Endothelial cell of umbilical vein (primary cell): ENCODE measurements around the gene KRT76. TPM values are rescaled to one million over a fixed set of nuclear protein-coding genes. Genes with fewer than 3 reads are reported as not detected.

Experiments used
- Bru-seq: library from RNA; stranded (reverse); fragments of 400-500 nt; gene quantifications from one replicate; lab custom pipeline; 2021; lab: Mats Ljungman, UMichigan
- BruChase-seq, 2 experiments: library from RNA; stranded (reverse); fragments of 400-500 nt; gene quantifications; one replicate each; lab custom pipeline; 2021; lab: Mats Ljungman, UMichigan
- BruUV-seq: library from RNA; stranded (reverse); fragments of 400-500 nt; replicated peaks from 2 replicates; lab custom pipeline; 2021; lab: Mats Ljungman, UMichigan
- CTCF ChIA-PET: fragments of 300-600, 350-600 bp; sonication (Branson Sonifier 250); formaldehyde crosslinking; loops from one replicate; lab custom pipeline; 2021; ENCODE audit warnings: antibody characterized with exemption, inconsistent platforms; lab: Charles Lee
- POLR2A ChIA-PET: fragments of 300-600, 350-600 bp; sonication (Branson Sonifier 250); formaldehyde crosslinking; loops from one replicate; lab custom pipeline; 2021; ENCODE audit warnings: antibody characterized with exemption, inconsistent platforms; lab: Charles Lee
- DNase-seq: peaks from one replicate; pipeline ENCODE4 v3.0.0-alpha.2; 2011; ENCODE audit warnings: low read depth, low spot score
- FAIRE-seq: peaks from 2 replicates; lab custom pipeline; 2011; peaks lifted over from hg19 to GRCh38; lab: Jason Lieb, UNC
- H2AFZ ChIP-seq: 2 replicates; pipeline ENCODE4 v1.6.0; 2012; ENCODE audit warnings: low read depth, low read length, control low read depth, inconsistent platforms
- H3K27ac ChIP-seq: 2 replicates; pipeline ENCODE4 v1.5.1; 2011; ENCODE audit warnings: low read depth, mild to moderate bottlenecking, control low read depth, low read length, moderate library complexity; ENCODE audit not compliant: insufficient read depth
- H3K27me3 ChIP-seq, 2 experiments: 2 replicates each; pipeline versions ENCODE4 v1.6.0 to v1.6.1; 2011; ENCODE audit warnings: low read length in 2 of 2, mixed read lengths in 1 of 2; ENCODE audit not compliant: control insufficient read depth in 2 of 2, insufficient read depth in 2 of 2
- H3K36me3 ChIP-seq, 2 experiments: 2 replicates in 1 of 2; 3 replicates in 1 of 2; pipeline ENCODE4 v1.5.1; 2011; ENCODE audit warnings: low read length in 2 of 2, mild to moderate bottlenecking in 1 of 2, moderate library complexity in 1 of 2; ENCODE audit not compliant: control insufficient read depth in 2 of 2, insufficient read depth in 2 of 2; ENCODE audit errors: extremely low read depth in 1 of 2
- H3K4me1 ChIP-seq: 3 replicates; pipeline ENCODE4 v1.5.1; 2011; ENCODE audit warnings: mild to moderate bottlenecking, low read length; ENCODE audit not compliant: control insufficient read depth, insufficient read depth; ENCODE audit errors: extremely low read depth
- H3K4me2 ChIP-seq: 2 replicates; pipeline ENCODE4 v1.6.1; 2011; ENCODE audit warnings: low read length, control low read depth, mixed read lengths; ENCODE audit not compliant: insufficient read depth
- H3K4me3 ChIP-seq, 3 experiments: fragments of 200-600 bp in 1 of 3; sonication (generic), shearing (Covaris generic) in 1 of 3; replicated peaks in 1 of 3; 2 replicates each; pipeline ENCODE4 v1.5.1; 2011 to 2016; ENCODE audit warnings: control low read depth in 3 of 3, low read length in 3 of 3, mild to moderate bottlenecking in 2 of 3, inconsistent platforms in 1 of 3, low read depth in 1 of 3, moderate library complexity in 1 of 3; ENCODE audit not compliant: insufficient read depth in 1 of 3
- H3K79me2 ChIP-seq: 2 replicates; pipeline ENCODE4 v1.6.0; 2012; ENCODE audit warnings: low read length, inconsistent platforms; ENCODE audit not compliant: control insufficient read depth, insufficient read depth
- H3K9ac ChIP-seq: replicated peaks from 2 replicates; pipeline ENCODE3; 2011; ENCODE audit warnings: low read length, control low read depth; ENCODE audit not compliant: insufficient read depth; ENCODE audit errors: extremely low read depth
- H3K9me1 ChIP-seq: replicated peaks from 3 replicates; pipeline ENCODE4 v1.6.0; 2011; ENCODE audit warnings: mild to moderate bottlenecking, low read length; ENCODE audit not compliant: control insufficient read depth, insufficient read depth; ENCODE audit errors: extremely low read depth
- H3K9me3 ChIP-seq: replicated peaks from 2 replicates; pipeline ENCODE4 v1.5.1; 2012; ENCODE audit warnings: low read length, inconsistent platforms; ENCODE audit not compliant: control insufficient read depth, insufficient read depth
- H4K20me1 ChIP-seq: replicated peaks from 2 replicates; pipeline ENCODE3; 2011; ENCODE audit warnings: mild to moderate bottlenecking, low read length; ENCODE audit not compliant: control insufficient read depth, insufficient read depth; ENCODE audit errors: extremely low read depth
- EZH2 ChIP-seq: IDR thresholded peaks from 2 replicates; pipeline ENCODE4 v1.6.1; 2012; ENCODE audit warnings: borderline replicate concordance, low read depth, mild to moderate bottlenecking, moderate library complexity, low read length, inconsistent platforms; ENCODE audit not compliant: severe bottlenecking
- JUN ChIP-seq: IDR thresholded peaks from 2 replicates; pipeline ENCODE4 v1.6.1; 2011; ENCODE audit warnings: borderline replicate concordance, low read depth; ENCODE audit not compliant: insufficient read length, insufficient read depth
- POLR2A ChIP-seq: IDR thresholded peaks from 2 replicates; pipeline ENCODE4 v1.6.1; 2012; ENCODE audit warnings: low read depth, mild to moderate bottlenecking, control low read depth, low read length
- dilution Hi-C: fragments of 300-500 bp; cut with MboI; formaldehyde crosslinking; loops from one replicate; pipeline ENCODE4 v1.15.0; 2019; ENCODE audit warnings: low sequenced_read_pairs; ENCODE audit not compliant: extremely low pct_ligation_motif_present
- intact Hi-C: fragments of 100-400 bp; cut with micrococcal nuclease; formaldehyde crosslinking; loops from one replicate; pipeline ENCODE4 v1.10.0; 2022
- long read RNA-seq: library from polyadenylated mRNA; stranded (forward); transcript quantifications from one replicate; pipeline ENCODE4 v2.0.0, GENCODE V29; 2021
- polyA minus RNA-seq, 3 experiments: library from RNA; depleted of rRNA, polyadenylated mRNA; stranded (reverse); fragments of >200 nt; gene quantifications; 1 replicate in 1 of 3; 2 replicates in 2 of 3; pipeline ENCODE4 v1.2.3, GENCODE V29; 2011
- polyA plus RNA-seq, 4 experiments: library from polyadenylated mRNA; depleted of rRNA in 3 of 4; stranded (reverse) in 3 of 4; unstranded in 1 of 4; fragments of >200 nt; gene quantifications; 2 replicates each; pipeline versions ENCODE4 v1.2.1 to v1.2.3, GENCODE V29; 2011 to 2012; ENCODE audit warnings: missing spikeins in 1 of 4
- total RNA-seq: library from RNA; stranded (reverse); gene quantifications from 2 replicates; pipeline ENCODE4 v1.2.3, GENCODE V29; 2021
- TF ChIP-seq, protein P1 (sequence below), 2 donors: IDR thresholded peaks; 1 replicate in 1 of 2; 2 replicates in 1 of 2; pipeline ENCODE4 v1.5.1; 2011; ENCODE audit warnings: low read length in 2 of 2, mild to moderate bottlenecking in 2 of 2, moderate library complexity in 2 of 2, control low read depth in 1 of 2, inconsistent platforms in 1 of 2, low read depth in 1 of 2; ENCODE audit not compliant: insufficient read depth in 1 of 2; ENCODE audit errors: extremely low read depth in 1 of 2
- TF ChIP-seq, protein P2 (sequence below): IDR thresholded peaks from 2 replicates; pipeline ENCODE4 v1.6.1; 2011; ENCODE audit not compliant: insufficient read depth, insufficient read length

The KRT76 gene
- total RNA-seq (not detected in 2 replicates), polyA plus RNA-seq (not detected in 2 replicates), polyA minus RNA-seq (not detected in 2 replicates), Bru-seq, nascent RNA (not detected), BruChase-seq, experiment 1, labeled RNA remaining after a 6-hour chase (not detected), BruChase-seq, experiment 2, labeled RNA remaining after a 2-hour chase (not detected)
- not detected in 2 replicates for polyA plus RNA-seq (2011; cell fraction: cytosol; rRNA removed)
- not detected in 2 replicates for polyA plus RNA-seq (2011; cell fraction: nucleus; rRNA removed)
- polyA plus RNA-seq (2012): not detected in 2 replicates
- polyA minus RNA-seq (2011; cell fraction: cytosol; rRNA and poly(A)+ RNA removed): not detected
- polyA minus RNA-seq (2011; cell fraction: nucleus; rRNA and poly(A)+ RNA removed): not detected in 2 replicates
- long read RNA-seq: 0 reads

GRCh38 chr12:52776913-52777395 is at the start of gene KRT76:
Gene KRT76, minus strand, starts transcription at chr12:52777345. Its CDS starts 54 bp downstream, at chr12:52777291.
- Histone ChIP-seq H3K36me3 (no peaks in the 10 kb centered on the region), H2AFZ (no peak within 1 kb of the TSS), H3K4me1 (no peaks in the 10 kb centered on the region), H3K79me2 (no peaks in the 10 kb centered on the region), H3K27me3 (peaks cover 8 to 10% of the 10 kb centered on the region in 2 experiments), H3K4me2 (no peak within 1 kb of the TSS), H3K27ac (no peak within 1 kb of the TSS), H3K9ac (no peak within 1 kb of the TSS), H4K20me1 (no peaks in the 10 kb centered on the region), H3K4me3 (no peak within 1 kb of the TSS), H3K9me3 (no peaks in the 10 kb centered on the region), H3K9me1 (no peaks in the 10 kb centered on the region)
- dilution Hi-C loops (no loop called here), intact Hi-C loops (no loop called here)
- FAIRE-seq (no peak), DNase-seq (no peak)
- BruUV-seq: no TSS peak
- ChIA-PET CTCF (interaction anchor here (1.3 kb wide), 1 partner anchor 10 kb away, joined by 3 read pairs; no protein-coding TSS in a partner anchor), POLR2A (no interaction called here)
- TF ChIP-seq, protein P1, sequence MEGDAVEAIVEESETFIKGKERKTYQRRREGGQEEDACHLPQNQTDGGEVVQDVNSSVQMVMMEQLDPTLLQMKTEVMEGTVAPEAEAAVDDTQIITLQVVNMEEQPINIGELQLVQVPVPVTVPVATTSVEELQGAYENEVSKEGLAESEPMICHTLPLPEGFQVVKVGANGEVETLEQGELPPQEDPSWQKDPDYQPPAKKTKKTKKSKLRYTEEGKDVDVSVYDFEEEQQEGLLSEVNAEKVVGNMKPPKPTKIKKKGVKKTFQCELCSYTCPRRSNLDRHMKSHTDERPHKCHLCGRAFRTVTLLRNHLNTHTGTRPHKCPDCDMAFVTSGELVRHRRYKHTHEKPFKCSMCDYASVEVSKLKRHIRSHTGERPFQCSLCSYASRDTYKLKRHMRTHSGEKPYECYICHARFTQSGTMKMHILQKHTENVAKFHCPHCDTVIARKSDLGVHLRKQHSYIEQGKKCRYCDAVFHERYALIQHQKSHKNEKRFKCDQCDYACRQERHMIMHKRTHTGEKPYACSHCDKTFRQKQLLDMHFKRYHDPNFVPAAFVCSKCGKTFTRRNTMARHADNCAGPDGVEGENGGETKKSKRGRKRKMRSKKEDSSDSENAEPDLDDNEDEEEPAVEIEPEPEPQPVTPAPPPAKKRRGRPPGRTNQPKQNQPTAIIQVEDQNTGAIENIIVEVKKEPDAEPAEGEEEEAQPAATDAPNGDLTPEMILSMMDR (IDR thresholded peaks at IDR 0.05; ENCODE audit: extremely low read depth in 1 of 2, insufficient read depth in 1 of 2, low read depth in 1 of 2, low read length in 2 of 2): no peak
- TF ChIP-seq, protein P2, sequence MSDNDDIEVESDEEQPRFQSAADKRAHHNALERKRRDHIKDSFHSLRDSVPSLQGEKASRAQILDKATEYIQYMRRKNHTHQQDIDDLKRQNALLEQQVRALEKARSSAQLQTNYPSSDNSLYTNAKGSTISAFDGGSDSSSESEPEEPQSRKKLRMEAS: no peak
- TF ChIP-seq POLR2A: no peak
- no peak for TF ChIP-seq EZH2
- no peak for TF ChIP-seq JUN
